Liver (tissue), 3 donors: ENCODE measurements around the gene ABLIM2.

Experiments used
- CTCF ChIP-seq: fragments of 150-350 bp; IDR thresholded peaks from 2 replicates; pipeline ENCODE4 v1.5.1; 2017; ENCODE audit warnings: improper control_type of control experiment, low read depth, low read length; ENCODE audit not compliant: missing input control
- TAF1 ChIP-seq: conservative IDR thresholded peaks from 2 replicates; pipeline ENCODE4 v1.6.1; 2016; ENCODE audit warnings: antibody characterized with exemption, mild to moderate bottlenecking
- donor health status: healthy.
- donor health status: healthy.

- TF ChIP-seq CTCF (no peak), TAF1 (no peak)
These were observed 53.9 kb downstream of the ABLIM2 start for GRCh38 chr4:8104491-8105305.
